ENCODE results near the gene WWP2. TPM values are rescaled to one million over a fixed set of nuclear protein-coding genes. Genes with fewer than 3 reads are reported as not detected.

Gene WWP2
- total RNA-seq, 1 donor from 2014 or later = 26.8 TPM

- Histone ChIP-seq H3K4me3 (no peak overlapping the region), H3K79me2 (ENCODE audit: low read depth) (no peaks in the 10 kb centered on the region), H3K4me2 (no peak overlapping the region), H3K36me3 (no peaks in the 10 kb centered on the region), H3K27me3 (no peaks in the 10 kb centered on the region), H3K27ac (no peak overlapping the region), H3K4me1 (peaks cover 5% of the 10 kb centered on the region), H2AFZ (replicated peaks) (no peak overlapping the region), H4K20me1 (ENCODE audit: low read depth) (no peaks in the 10 kb centered on the region), H3K9me3 (ENCODE audit: low read depth) (no peaks in the 10 kb centered on the region), H3F3A (ENCODE audit: low read depth) (no peaks in the 10 kb centered on the region), H3K9ac (no peak overlapping the region)
- H3K4me1 Mint-ChIP-seq = no peaks in the 10 kb centered on the region
- H3K4me3 Mint-ChIP-seq = no peak overlapping the region
- no peak overlapping the region for H3K27ac Mint-ChIP-seq
- no peaks in the 10 kb centered on the region for H3K9me3 Mint-ChIP-seq
- DNase-seq (ENCODE audit: low spot score) = no peak
- TF ChIP-seq CTCF (IDR thresholded peaks at IDR 0.05) = no peak
- TF ChIP-seq EZH2phosphoT487 (IDR thresholded peaks at IDR 0.05) = no peak
- no peak for TF ChIP-seq EZH2 (IDR thresholded peaks at IDR 0.05)
- H3K36me3 Mint-ChIP-seq = peaks cover 6% of the 10 kb centered on the region
- H3K27me3 Mint-ChIP-seq (ENCODE audit: insufficient read depth, low read depth) = peaks cover 3% of the 10 kb centered on the region
These were observed 78.8 kb downstream of the WWP2 start for GRCh38 chr16:69840975-69841374.

GRCh38 chr16:69844441-69844840 is 82.3 kb downstream of the WWP2 start:
- H3K27ac ChIP-seq = no peak overlapping the region

GRCh38 chr16:69845181-69845580 is 83.0 kb downstream of the WWP2 start:
- H3K27me3 Mint-ChIP-seq (ENCODE audit: insufficient read depth, low read depth) = peaks cover 3% of the 10 kb centered on the region
- H3K27ac Mint-ChIP-seq = no peak overlapping the region
- DNase-seq (ENCODE audit: low spot score) = no peak
- Histone ChIP-seq H3K4me1 (no peaks in the 10 kb centered on the region), H3K9ac (no peak overlapping the region), H3K9me3 (ENCODE audit: low read depth) (no peaks in the 10 kb centered on the region), H3K79me2 (ENCODE audit: low read depth) (no peaks in the 10 kb centered on the region), H3F3A (ENCODE audit: low read depth) (no peaks in the 10 kb centered on the region), H3K36me3 (no peaks in the 10 kb centered on the region), H4K20me1 (ENCODE audit: low read depth) (no peaks in the 10 kb centered on the region), H2AFZ (replicated peaks) (no peak overlapping the region), H3K4me2 (no peak overlapping the region), H3K27me3 (no peaks in the 10 kb centered on the region), H3K4me3 (no peak overlapping the region), H3K27ac (no peak overlapping the region)
- no peak for TF ChIP-seq CTCF (IDR thresholded peaks at IDR 0.05)
- TF ChIP-seq EZH2phosphoT487 (IDR thresholded peaks at IDR 0.05) = no peak
- no peak for TF ChIP-seq EZH2 (IDR thresholded peaks at IDR 0.05)
- H3K9me3 Mint-ChIP-seq = no peaks in the 10 kb centered on the region
- no peak overlapping the region for H3K4me3 Mint-ChIP-seq
- H3K36me3 Mint-ChIP-seq = peaks cover 8% of the 10 kb centered on the region
- H3K4me1 Mint-ChIP-seq = peaks cover 3% of the 10 kb centered on the region

More at GRCh38 chr16:69844441-69844840, 82.3 kb downstream of the WWP2 start:
- Mint-ChIP-seq H3K4me3 (no peak overlapping the region), H3K9me3 (no peaks in the 10 kb centered on the region), H3K4me1 (peaks cover 3% of the 10 kb centered on the region), H3K27me3 (ENCODE audit: insufficient read depth, low read depth) (peaks cover 3% of the 10 kb centered on the region), H3K36me3 (peaks cover 9% of the 10 kb centered on the region), H3K27ac (no peak overlapping the region)
- no peaks in the 10 kb centered on the region for H3K4me1 ChIP-seq
- DNase-seq (ENCODE audit: low spot score) = no peak
- no peak overlapping the region for H3K4me2 ChIP-seq
- H3K79me2 ChIP-seq (ENCODE audit: low read depth) = no peaks in the 10 kb centered on the region
- no peak overlapping the region for H2AFZ ChIP-seq (replicated peaks)
- H3K4me3 ChIP-seq = no peak overlapping the region
- no peak for TF ChIP-seq CTCF (IDR thresholded peaks at IDR 0.05)
- TF ChIP-seq EZH2 (IDR thresholded peaks at IDR 0.05) = no peak
- no peak for TF ChIP-seq EZH2phosphoT487 (IDR thresholded peaks at IDR 0.05)
- no peaks in the 10 kb centered on the region for H3K9me3 ChIP-seq (ENCODE audit: low read depth)
- no peaks in the 10 kb centered on the region for H3F3A ChIP-seq (ENCODE audit: low read depth)
- no peaks in the 10 kb centered on the region for H4K20me1 ChIP-seq (ENCODE audit: low read depth)
- H3K36me3 ChIP-seq = no peaks in the 10 kb centered on the region
- H3K27me3 ChIP-seq = no peaks in the 10 kb centered on the region
- no peak overlapping the region for H3K9ac ChIP-seq
